NCI-H1417 treated with DMSO at 0.1 percent for 48 hours (cell line): ENCODE measurements around the gene ADPRS.
A peak's percentile ranks its signal among the peaks of the same experiment; 100 is the strongest.

ENCODE experiments used
- DNase-seq: peaks from one replicate; lab custom pipeline; 2025; lab: John Stamatoyannopoulos, UW

The ADPRS gene

GRCh38 chr1:36088577-36089392 is at the start of gene ADPRS:
Gene ADPRS, plus strand, starts transcription at chr1:36088892. Its CDS starts 13 bp downstream, at chr1:36088905.
- DNase-seq: peak; percentile 29

- DNase-seq: no peak
These were observed 48.5 kb upstream of the ADPRS start for GRCh38 chr1:36040238-36040637.

- DNase-seq: no peak
These were observed 36.9 kb upstream of the ADPRS start for GRCh38 chr1:36051821-36052220.

- DNase-seq: no peak
These were observed 34.7 kb upstream of the ADPRS start for GRCh38 chr1:36053978-36054377.

GRCh38 chr1:36055706-36056105 is 33.0 kb upstream of the ADPRS start:
- DNase-seq: no peak

- no peak for DNase-seq
These were observed 26.4 kb upstream of the ADPRS start for GRCh38 chr1:36062315-36062714.

- no peak for DNase-seq
These were observed 20.8 kb upstream of the ADPRS start for GRCh38 chr1:36067871-36068270.

GRCh38 chr1:36068866-36069265 is 19.8 kb upstream of the ADPRS start:
- DNase-seq: no peak

- no peak for DNase-seq
These were observed 18.3 kb upstream of the ADPRS start for GRCh38 chr1:36070349-36070748.

GRCh38 chr1:36076979-36077573 is 11.6 kb upstream of the ADPRS start:
- no peak for DNase-seq

- DNase-seq: no peak
These were observed 8.5 kb upstream of the ADPRS start for GRCh38 chr1:36080236-36080635.

- no peak for DNase-seq
These were observed 7.9 kb upstream of the ADPRS start for GRCh38 chr1:36080801-36081200.

GRCh38 chr1:36081926-36082485 is 6.7 kb upstream of the ADPRS start:
- DNase-seq: no peak

GRCh38 chr1:36083219-36083618 is 5.5 kb upstream of the ADPRS start:
- no peak for DNase-seq

GRCh38 chr1:36083635-36084496 is 4.8 kb upstream of the ADPRS start, which contains the start of gene TEKT2:
Gene TEKT2, plus strand, starts transcription at chr1:36084094. Its CDS starts 828 bp downstream, at chr1:36084922.
- no peak for DNase-seq

- no peak for DNase-seq
These were observed 4.1 kb upstream of the ADPRS start for GRCh38 chr1:36084497-36085115.

- DNase-seq: no peak
These were observed 3.6 kb upstream of the ADPRS start for GRCh38 chr1:36085126-36085525.

- no peak for DNase-seq
These were observed 2.8 kb upstream of the ADPRS start for GRCh38 chr1:36085686-36086526.

- DNase-seq: no peak
These were observed 2.0 kb upstream of the ADPRS start for GRCh38 chr1:36086529-36087232.
